B cell (primary cell): Measurements from ENCODE around the gene EIPR1. TPM values are rescaled to one million over a fixed set of nuclear protein-coding genes. Genes with fewer than 3 reads are reported as not detected.

Experiments
- ATAC-seq: fragments of 200-7000 bp; cut with Tn5 transposase; one replicate; pipeline ENCODE4 v1.10.0; 2021; ENCODE audit warnings: low read depth, mild to moderate bottlenecking, moderate number of reproducible peaks, moderate library complexity
- CTCF ChIA-PET: fragments of 350-600 bp; sonication (Branson Sonifier 250); formaldehyde crosslinking; loops from one replicate; lab custom pipeline; 2021; ENCODE audit warnings: antibody characterized with exemption, inconsistent platforms; lab: Charles Lee
- POLR2A ChIA-PET: fragments of 350-600 bp; sonication (Branson Sonifier 250); formaldehyde crosslinking; loops from one replicate; lab custom pipeline; 2021; ENCODE audit warnings: antibody characterized with exemption; lab: Charles Lee
- DNase-seq: peaks from one replicate; pipeline ENCODE4 v3.0.0; 2013
- H2AFZ ChIP-seq: 2 replicates; pipeline ENCODE4 v1.6.1; 2012; ENCODE audit warnings: mild to moderate bottlenecking, low read depth, low read length; ENCODE audit not compliant: insufficient read depth, poor library complexity, severe bottlenecking
- H3K27ac ChIP-seq, 2 donors: 1 replicate in 1 of 2; 2 replicates in 1 of 2; pipeline ENCODE4 v1.5.1; 2012 to 2013; ENCODE audit warnings: low read length in 2 of 2, mild to moderate bottlenecking in 2 of 2, moderate library complexity in 1 of 2
- H3K27me3 ChIP-seq, 4 experiments: fragments of 200-600 bp in 1 of 4; sonication (generic) in 1 of 4; replicated peaks in 1 of 4; 1 replicate in 2 of 4; 2 replicates in 2 of 4; pipeline versions ENCODE4 v1.6.1 to v1.7.0; 2013 to 2016; ENCODE audit warnings: low read length in 3 of 4, mild to moderate bottlenecking in 2 of 4, mixed read lengths in 1 of 4, moderate library complexity in 1 of 4; ENCODE audit not compliant: insufficient read depth in 4 of 4, control insufficient read depth in 3 of 4; ENCODE audit errors: control extremely low read depth in 1 of 4
- H3K36me3 ChIP-seq, 2 experiments: replicated peaks in 1 of 2; 1 replicate in 1 of 2; 2 replicates in 1 of 2; pipeline versions ENCODE4 v1.6.1 to v1.7.1; 2013; ENCODE audit warnings: low read length in 1 of 2; ENCODE audit not compliant: insufficient read depth in 2 of 2, control insufficient read depth in 1 of 2; ENCODE audit errors: control extremely low read depth in 1 of 2, extremely low read depth in 1 of 2
- H3K4me1 ChIP-seq, 2 donors: fragments of 200-600 bp in 1 of 2; sonication (generic) in 1 of 2; 1 replicate in 1 of 2; 2 replicates in 1 of 2; pipeline versions ENCODE4 v1.5.1 to v1.6.1; 2013 to 2017; ENCODE audit warnings: low read length in 2 of 2; ENCODE audit not compliant: control insufficient read depth in 2 of 2, insufficient read depth in 2 of 2
- H3K4me2 ChIP-seq: replicated peaks from 2 replicates; pipeline ENCODE3; 2012; ENCODE audit warnings: mild to moderate bottlenecking, low read depth, low read length; ENCODE audit not compliant: poor library complexity, severe bottlenecking
- H3K4me3 ChIP-seq, 5 experiments: fragments of 200-600 bp in 1 of 5; sonication (generic) in 1 of 5; 1 replicate in 3 of 5; 2 replicates in 2 of 5; pipeline versions ENCODE4 v1.5.1 to v1.7.0; 2011 to 2016; ENCODE audit warnings: low read length in 4 of 5, mild to moderate bottlenecking in 4 of 5, low read depth in 2 of 5, control low read depth in 1 of 5, moderate library complexity in 1 of 5; ENCODE audit not compliant: insufficient read depth in 1 of 5; ENCODE audit errors: control extremely low read depth in 1 of 5, extremely low read depth in 1 of 5
- H3K79me2 ChIP-seq: fragments of 200-600 bp; sonication (generic); one replicate; pipeline ENCODE4 v1.6.0; 2016; ENCODE audit warnings: low read length; ENCODE audit not compliant: control insufficient read depth, insufficient read depth
- H3K9ac ChIP-seq: fragments of 200-600 bp; sonication (generic); 2 replicates; pipeline ENCODE4 v1.6.1; 2017; ENCODE audit warnings: mild to moderate bottlenecking, low read length, moderate library complexity
- H3K9me3 ChIP-seq, 3 donors: one replicate each; pipeline versions ENCODE4 v1.6.1 to v1.7.1; 2013; ENCODE audit warnings: low read length in 2 of 3; ENCODE audit not compliant: control insufficient read depth in 2 of 3, insufficient read depth in 1 of 3; ENCODE audit errors: control extremely low read depth in 1 of 3
- H4K20me1 ChIP-seq: 2 replicates; pipeline ENCODE4 v1.6.0; 2012; ENCODE audit warnings: mild to moderate bottlenecking, low read length; ENCODE audit not compliant: insufficient read depth, control insufficient read depth, poor library complexity, severe bottlenecking
- H3K27ac Mint-ChIP-seq: one replicate; pipeline ENCODE4 v1.8.0; 2021; ENCODE audit warnings: mixed read lengths
- H3K27me3 Mint-ChIP-seq: one replicate; pipeline ENCODE4 v1.8.0; 2021; ENCODE audit warnings: mixed read lengths
- H3K4me1 Mint-ChIP-seq: one replicate; pipeline ENCODE4 v1.8.0; 2021; ENCODE audit warnings: mixed read lengths
- H3K4me3 Mint-ChIP-seq: one replicate; pipeline ENCODE4 v1.8.0; 2021; ENCODE audit warnings: mixed read lengths
- H3K9me3 Mint-ChIP-seq: one replicate; pipeline ENCODE4 v1.8.0; 2022; ENCODE audit warnings: mixed read lengths; ENCODE audit not compliant: insufficient read depth
- EZH2 ChIP-seq: IDR thresholded peaks from 2 replicates; pipeline ENCODE4 v1.6.1; 2012; ENCODE audit warnings: borderline replicate concordance, low read depth, mild to moderate bottlenecking, moderate library complexity, low read length; ENCODE audit not compliant: insufficient read depth, poor library complexity, severe bottlenecking
- WGBS: methylation state at CpG from one replicate; pipeline ENCODE4 v1.1.5; 2013; ENCODE audit warnings: missing lambda C conversion rate; ENCODE audit not compliant: insufficient coverage; 5-methylcytosine and 5-hydroxymethylcytosine counted together
- intact Hi-C: fragments of 100-400 bp; cut with micrococcal nuclease; formaldehyde crosslinking; loops from one replicate; pipeline ENCODE4 v1.10.0; 2022
- polyA plus RNA-seq: library from polyadenylated mRNA; depleted of rRNA; stranded (reverse); fragments of >200 nt; gene quantifications from 2 replicates; pipeline ENCODE4 v1.2.3, GENCODE V29; 2012
- total RNA-seq, 2 donors: library from RNA; stranded (reverse); fragments of 120-200 nt in 1 of 2; gene quantifications; 1 replicate in 1 of 2; 2 replicates in 1 of 2; pipeline versions ENCODE4 v1.2.3 to v1.2.4, GENCODE V29; 2013 to 2022
- TF ChIP-seq, protein P1 (sequence below): fragments of 200-600 bp; IDR thresholded peaks from one replicate; pipeline ENCODE4 v1.8.0; 2022; ENCODE audit warnings: antibody characterized with exemption, mild to moderate bottlenecking

EIPR1 gene
- total and polyA plus RNA-seq, 2 donors (not counting 1 experiment from before 2014, with no cell fraction given): 31.8 to 37.0 TPM

DNA sequence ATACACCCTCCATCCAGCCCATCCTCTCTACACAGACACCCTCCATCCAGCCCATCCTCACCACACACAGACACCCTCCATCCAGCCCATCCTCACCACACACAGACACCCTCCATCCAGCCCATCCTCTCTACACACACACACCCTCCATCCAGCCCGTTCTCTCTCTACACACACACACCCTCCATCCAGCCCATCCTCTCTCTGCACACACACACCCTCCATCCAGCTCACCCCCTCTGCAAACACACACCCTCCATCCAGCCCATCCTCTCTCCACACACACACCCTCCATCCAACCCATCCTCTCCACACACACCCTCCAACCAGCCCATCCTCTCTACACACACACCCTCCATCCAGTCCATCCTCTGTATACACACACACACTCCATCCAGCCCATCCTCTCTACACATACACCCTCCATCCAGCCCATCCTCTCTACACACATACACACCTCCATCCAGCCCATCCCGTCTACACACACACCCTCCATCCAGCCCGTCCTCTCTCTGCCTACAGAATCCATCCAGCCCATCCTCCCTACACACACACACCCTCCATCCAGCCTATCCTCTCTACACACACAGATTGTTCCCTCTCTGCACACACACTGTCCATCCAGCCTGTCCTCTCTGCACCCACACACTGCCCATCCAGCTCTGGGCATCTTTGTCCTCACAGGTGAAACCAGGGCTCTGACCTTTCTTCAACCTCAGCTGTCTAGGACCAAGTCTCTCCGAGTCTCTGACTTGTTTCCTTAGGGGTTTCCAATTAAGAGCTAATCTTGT, 81.2 kb downstream of the EIPR1 start:
- no peaks in the 10 kb centered on the region for H3K4me1 Mint-ChIP-seq
- CTCF ChIA-PET: no interaction called here
- no peak for ATAC-seq
- H3K27ac Mint-ChIP-seq: no peak overlapping the region
- no peak overlapping the region for H3K4me3 ChIP-seq
- POLR2A ChIA-PET: no interaction called here
- no peaks in the 10 kb centered on the region for H3K9me3 Mint-ChIP-seq
- peaks cover 0 to 8% of the 10 kb centered on the region in 2 experiments for H3K36me3 ChIP-seq
- no peak overlapping the region for H3K9ac ChIP-seq
- 99% methylated on average over 4 of the region's 4 CpGs for WGBS
- TF ChIP-seq, protein P1, sequence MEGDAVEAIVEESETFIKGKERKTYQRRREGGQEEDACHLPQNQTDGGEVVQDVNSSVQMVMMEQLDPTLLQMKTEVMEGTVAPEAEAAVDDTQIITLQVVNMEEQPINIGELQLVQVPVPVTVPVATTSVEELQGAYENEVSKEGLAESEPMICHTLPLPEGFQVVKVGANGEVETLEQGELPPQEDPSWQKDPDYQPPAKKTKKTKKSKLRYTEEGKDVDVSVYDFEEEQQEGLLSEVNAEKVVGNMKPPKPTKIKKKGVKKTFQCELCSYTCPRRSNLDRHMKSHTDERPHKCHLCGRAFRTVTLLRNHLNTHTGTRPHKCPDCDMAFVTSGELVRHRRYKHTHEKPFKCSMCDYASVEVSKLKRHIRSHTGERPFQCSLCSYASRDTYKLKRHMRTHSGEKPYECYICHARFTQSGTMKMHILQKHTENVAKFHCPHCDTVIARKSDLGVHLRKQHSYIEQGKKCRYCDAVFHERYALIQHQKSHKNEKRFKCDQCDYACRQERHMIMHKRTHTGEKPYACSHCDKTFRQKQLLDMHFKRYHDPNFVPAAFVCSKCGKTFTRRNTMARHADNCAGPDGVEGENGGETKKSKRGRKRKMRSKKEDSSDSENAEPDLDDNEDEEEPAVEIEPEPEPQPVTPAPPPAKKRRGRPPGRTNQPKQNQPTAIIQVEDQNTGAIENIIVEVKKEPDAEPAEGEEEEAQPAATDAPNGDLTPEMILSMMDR: no peak
- no peak for TF ChIP-seq EZH2
- no peak overlapping the region for H2AFZ ChIP-seq
- peaks cover 7% of the 10 kb centered on the region for H4K20me1 ChIP-seq
- H3K27me3 ChIP-seq: no peaks in the 10 kb centered on the region
- DNase-seq: no peak
- H3K27ac ChIP-seq: no peak overlapping the region
- no peaks in the 10 kb centered on the region for H3K9me3 ChIP-seq
- no peaks in the 10 kb centered on the region for H3K4me1 ChIP-seq
- H3K27me3 Mint-ChIP-seq: no peaks in the 10 kb centered on the region
- no peak overlapping the region for H3K4me2 ChIP-seq
- peaks cover 44% of the 10 kb centered on the region for H3K79me2 ChIP-seq
- H3K4me3 Mint-ChIP-seq: no peak overlapping the region
- intact Hi-C loops: no loop called here

- POLR2A ChIA-PET: no interaction called here
- no peak overlapping the region for H3K4me3 Mint-ChIP-seq
- H3K27ac ChIP-seq: no peak overlapping the region
- peaks cover 16% of the 10 kb centered on the region for H4K20me1 ChIP-seq
- no peaks in the 10 kb centered on the region for H3K27me3 Mint-ChIP-seq
- no peak overlapping the region for H3K4me3 ChIP-seq
- no peaks in the 10 kb centered on the region for H3K4me1 Mint-ChIP-seq
- H3K27ac Mint-ChIP-seq: no peak overlapping the region
- H3K9me3 Mint-ChIP-seq: no peaks in the 10 kb centered on the region
- TF ChIP-seq EZH2: no peak
- TF ChIP-seq, protein P1: no peak
- intact Hi-C loops: no loop called here
- DNase-seq (no peak), ATAC-seq (no peak)
- 93% methylated on average over 4 of the region's 4 CpGs for WGBS
- peaks cover 40% of the 10 kb centered on the region for H3K79me2 ChIP-seq
- no peak overlapping the region for H3K4me2 ChIP-seq
- peaks cover 0 to 7% of the 10 kb centered on the region in 2 experiments for H3K36me3 ChIP-seq
- H3K4me1 ChIP-seq: no peaks in the 10 kb centered on the region
- no peak overlapping the region for H2AFZ ChIP-seq
- no peaks in the 10 kb centered on the region for H3K27me3 ChIP-seq
- CTCF ChIA-PET: no interaction called here
- peaks cover 0 to 6% (median 0%) of the 10 kb centered on the region in 3 donors for H3K9me3 ChIP-seq
- H3K9ac ChIP-seq: no peak overlapping the region
Observed at GRCh38 chr2:3294493-3294892, 83.1 kb downstream of the EIPR1 start.
